ENCODE results near the gene RBM42. TPM values are rescaled to one million over a fixed set of nuclear protein-coding genes. Genes with fewer than 3 reads are reported as not detected.

RBM42 gene
- total RNA-seq, 1 donor from 2014 or later, result 52.7 TPM

GRCh38 chr19:35670686-35671085, 41.9 kb downstream of the RBM42 start:
- H3K4me3 ChIP-seq, result no peak overlapping the region
- intact Hi-C loops (cut with micrococcal nuclease), result no loop called here
- H3K9me3 ChIP-seq (replicated peaks), result no peaks in the 10 kb centered on the region
- peaks cover 6% of the 10 kb centered on the region for H3K4me1 ChIP-seq
- TF ChIP-seq CTCF (IDR thresholded peaks at IDR 0.05; ENCODE audit: borderline replicate concordance), result no peak
- DNase-seq, result no peak
- H3K27ac ChIP-seq (replicated peaks), result no peak overlapping the region
- H3K27me3 ChIP-seq (ENCODE audit: low read depth), result peaks cover 46% of the 10 kb centered on the region
- no peaks in the 10 kb centered on the region for H3K36me3 ChIP-seq

- intact Hi-C loops (cut with micrococcal nuclease), result no loop called here
- H3K27ac ChIP-seq (replicated peaks), result no peak overlapping the region
- peaks cover 6% of the 10 kb centered on the region for H3K4me1 ChIP-seq
- no peak for TF ChIP-seq CTCF (IDR thresholded peaks at IDR 0.05; ENCODE audit: borderline replicate concordance)
- no peaks in the 10 kb centered on the region for H3K9me3 ChIP-seq (replicated peaks)
- no peak for DNase-seq
- no peak overlapping the region for H3K4me3 ChIP-seq
- H3K27me3 ChIP-seq (ENCODE audit: low read depth), result peaks cover 57% of the 10 kb centered on the region
- no peaks in the 10 kb centered on the region for H3K36me3 ChIP-seq
Observed at GRCh38 chr19:35671818-35672217, 43.0 kb downstream of the RBM42 start.

- DNase-seq, result peak; percentile 33
- no peak for TF ChIP-seq CTCF (IDR thresholded peaks at IDR 0.05; ENCODE audit: borderline replicate concordance)
- intact Hi-C loops (cut with micrococcal nuclease), result no loop called here
- Histone ChIP-seq H3K9me3 (replicated peaks) (no peaks in the 10 kb centered on the region), H3K27me3 (ENCODE audit: low read depth) (peaks cover 66% of the 10 kb centered on the region), H3K36me3 (no peaks in the 10 kb centered on the region), H3K4me1 (peaks cover 6% of the 10 kb centered on the region), H3K4me3 (peak overlapping the region; percentile 57), H3K27ac (replicated peaks) (no peak overlapping the region)
Observed at GRCh38 chr19:35673121-35673804, 44.4 kb downstream of the RBM42 start.

- Histone ChIP-seq H3K27ac (replicated peaks) (no peak overlapping the region), H3K4me1 (peaks cover 6% of the 10 kb centered on the region), H3K9me3 (replicated peaks) (no peaks in the 10 kb centered on the region), H3K27me3 (ENCODE audit: low read depth) (peaks cover 62% of the 10 kb centered on the region), H3K4me3 (no peak overlapping the region), H3K36me3 (no peaks in the 10 kb centered on the region)
- intact Hi-C loops (cut with micrococcal nuclease), result no loop called here
- DNase-seq, result no peak
- no peak for TF ChIP-seq CTCF (IDR thresholded peaks at IDR 0.05; ENCODE audit: borderline replicate concordance)
Observed at GRCh38 chr19:35675589-35676140, 46.8 kb downstream of the RBM42 start.

Other genes with a start within 250 kb of the RBM42 start
- gene FFAR2, start 180.8 kb upstream of the RBM42 start, total RNA-seq, result 0.27 TPM
- not detected for gene KRTDAP, start 138.6 kb upstream of the RBM42 start, total RNA-seq
- gene DMKN, start 115.4 kb upstream of the RBM42 start, total RNA-seq, result 7.9 TPM
- not detected for gene SBSN, start 100.7 kb upstream of the RBM42 start, total RNA-seq
- gene GAPDHS, start 95.6 kb upstream of the RBM42 start, total RNA-seq, result not detected
- gene TMEM147, start 83.4 kb upstream of the RBM42 start, total RNA-seq, result 84.3 TPM
- not detected for gene ATP4A, start 65.4 kb upstream of the RBM42 start, total RNA-seq
- gene PMIS2, start 42.9 kb upstream of the RBM42 start, total RNA-seq, result not detected
- 3.7 TPM for gene HAUS5, start 16.3 kb upstream of the RBM42 start, total RNA-seq
- 0.33 TPM for gene ETV2, start 12.7 kb downstream of the RBM42 start, total RNA-seq
- gene COX6B1, start 19.3 kb downstream of the RBM42 start, total RNA-seq, result 1,365 TPM
- gene UPK1A, start 37.5 kb downstream of the RBM42 start, total RNA-seq, result not detected
- not detected for gene ZBTB32, start 75.5 kb downstream of the RBM42 start, total RNA-seq
- 12.8 TPM for gene KMT2B, start 89.0 kb downstream of the RBM42 start, total RNA-seq
- gene IGFLR1, start 113.4 kb downstream of the RBM42 start, total RNA-seq, result 4.9 TPM
- gene U2AF1L4, start 116.4 kb downstream of the RBM42 start, total RNA-seq, result 24.9 TPM
- gene PSENEN, start 116.6 kb downstream of the RBM42 start, total RNA-seq, result 43.1 TPM
- gene LIN37, start 119.5 kb downstream of the RBM42 start, total RNA-seq, result 6.2 TPM
- gene HSPB6, start 128.0 kb downstream of the RBM42 start, total RNA-seq, result 899 TPM
- 4.8 TPM for gene PROSER3, start 129.1 kb downstream of the RBM42 start, total RNA-seq
- gene ARHGAP33, start 146.5 kb downstream of the RBM42 start, total RNA-seq, result 3.8 TPM
- not detected for gene PRODH2, start 183.8 kb downstream of the RBM42 start, total RNA-seq
- gene NPHS1, start 223.5 kb downstream of the RBM42 start, total RNA-seq, result not detected
- not detected for gene KIRREL2, start 227.9 kb downstream of the RBM42 start, total RNA-seq
- 23.9 TPM for gene APLP1, start 239.5 kb downstream of the RBM42 start, total RNA-seq